Gastroesophageal sphincter (tissue), 3 donors: ENCODE data around the gene GSTA3.

Experiments
- POLR2A ChIP-seq, 2 donors: fragments of 450-650 bp; IDR thresholded peaks; one replicate each; pipeline ENCODE4 v1.6.1; 2017; ENCODE audit warnings: antibody characterized with exemption in 2 of 2, mild to moderate bottlenecking in 2 of 2, moderate library complexity in 1 of 2
- TF ChIP-seq, protein P1 (sequence below), 4 experiments: fragments of 200-600 bp in 2 of 4; fragments of 450-650 bp in 2 of 4; sonication (generic) in 1 of 4; IDR thresholded peaks; one replicate each; pipeline ENCODE4 v1.5.1; 2017 to 2019; ENCODE audit warnings: antibody characterized with exemption in 4 of 4, mild to moderate bottlenecking in 2 of 4, moderate library complexity in 2 of 4

DNA sequence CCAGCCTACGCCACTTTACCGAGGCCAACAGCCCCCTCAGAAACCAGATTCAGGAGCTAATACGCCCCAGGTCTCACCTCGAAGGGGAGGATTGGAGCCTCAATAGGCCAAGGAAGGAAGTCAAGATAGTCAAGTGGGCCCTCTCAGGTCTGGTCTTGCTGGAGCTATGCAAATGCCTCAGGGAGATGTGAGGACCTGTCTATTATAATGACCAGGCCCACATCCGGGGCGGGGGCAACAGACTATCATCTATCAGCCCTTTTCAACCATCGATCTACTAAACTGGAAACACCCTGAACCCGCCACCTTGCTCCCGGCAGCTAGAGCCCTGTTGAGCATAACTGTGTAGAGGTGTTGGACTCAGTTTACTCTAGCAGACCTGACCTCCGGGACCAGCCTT, 12.7 kb upstream of the GSTA3 start:
- no peak for TF ChIP-seq POLR2A (IDR thresholded peaks at IDR 0.05)
- TF ChIP-seq, protein P1, sequence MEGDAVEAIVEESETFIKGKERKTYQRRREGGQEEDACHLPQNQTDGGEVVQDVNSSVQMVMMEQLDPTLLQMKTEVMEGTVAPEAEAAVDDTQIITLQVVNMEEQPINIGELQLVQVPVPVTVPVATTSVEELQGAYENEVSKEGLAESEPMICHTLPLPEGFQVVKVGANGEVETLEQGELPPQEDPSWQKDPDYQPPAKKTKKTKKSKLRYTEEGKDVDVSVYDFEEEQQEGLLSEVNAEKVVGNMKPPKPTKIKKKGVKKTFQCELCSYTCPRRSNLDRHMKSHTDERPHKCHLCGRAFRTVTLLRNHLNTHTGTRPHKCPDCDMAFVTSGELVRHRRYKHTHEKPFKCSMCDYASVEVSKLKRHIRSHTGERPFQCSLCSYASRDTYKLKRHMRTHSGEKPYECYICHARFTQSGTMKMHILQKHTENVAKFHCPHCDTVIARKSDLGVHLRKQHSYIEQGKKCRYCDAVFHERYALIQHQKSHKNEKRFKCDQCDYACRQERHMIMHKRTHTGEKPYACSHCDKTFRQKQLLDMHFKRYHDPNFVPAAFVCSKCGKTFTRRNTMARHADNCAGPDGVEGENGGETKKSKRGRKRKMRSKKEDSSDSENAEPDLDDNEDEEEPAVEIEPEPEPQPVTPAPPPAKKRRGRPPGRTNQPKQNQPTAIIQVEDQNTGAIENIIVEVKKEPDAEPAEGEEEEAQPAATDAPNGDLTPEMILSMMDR (IDR thresholded peaks at IDR 0.05), result no peak
